ENCODE measurements around the gene SNAP23.

The SNAP23 gene

GRCh38 chr15:42495361-42496212, at the start of gene SNAP23:
Gene SNAP23, plus strand, starts transcription at chr15:42495634. Its CDS starts 16,213 bp downstream, at chr15:42511847.
- peak; percentile 58 to 70 for DNase-seq (ENCODE audit: low read depth in 2 of 2)

DNA sequence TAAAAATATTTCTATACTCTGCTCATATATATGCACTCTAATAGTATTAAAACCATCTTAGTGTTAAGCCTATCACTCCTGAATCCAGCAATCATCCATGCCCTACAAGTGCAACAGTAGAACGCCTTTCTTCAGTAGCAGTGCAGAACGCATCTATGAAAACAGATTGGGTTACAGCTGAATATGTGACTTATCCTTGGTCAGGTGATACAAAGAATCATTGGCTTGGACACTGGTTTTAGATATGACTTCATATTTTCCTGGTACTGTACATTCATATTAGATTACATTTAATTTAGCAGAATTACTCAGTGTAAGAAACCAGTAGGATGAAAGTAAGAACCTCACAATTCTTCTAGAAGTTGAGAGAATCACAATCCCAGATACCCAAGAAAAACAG, 47.8 kb upstream of the SNAP23 start:
- no peak for DNase-seq (ENCODE audit: low read depth in 2 of 2)

DNA sequence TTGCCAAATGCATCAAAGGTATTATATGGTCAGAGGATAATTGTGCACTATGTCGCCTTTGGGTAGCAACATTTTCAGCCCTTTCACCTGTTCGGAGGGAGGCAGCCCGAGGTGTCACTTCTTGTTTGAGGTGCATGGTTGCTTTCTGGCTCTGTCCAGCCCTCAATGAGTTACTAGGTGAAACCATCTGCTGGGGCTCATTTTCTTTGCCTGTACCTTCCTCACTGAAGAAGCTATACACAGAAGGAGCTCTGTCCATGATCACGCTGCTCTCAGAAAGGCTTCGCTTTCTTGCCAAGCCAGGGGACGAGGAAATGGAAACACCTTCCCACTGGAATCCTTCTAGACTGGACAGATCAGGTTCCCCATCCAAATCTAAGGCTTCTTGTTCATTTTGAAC, 47.2 kb upstream of the SNAP23 start:
- DNase-seq (ENCODE audit: low read depth in 2 of 2) = no peak

GRCh38 chr15:42449770-42450424, 45.5 kb upstream of the SNAP23 start:
- DNase-seq (ENCODE audit: low read depth in 2 of 2) = no peak

DNA sequence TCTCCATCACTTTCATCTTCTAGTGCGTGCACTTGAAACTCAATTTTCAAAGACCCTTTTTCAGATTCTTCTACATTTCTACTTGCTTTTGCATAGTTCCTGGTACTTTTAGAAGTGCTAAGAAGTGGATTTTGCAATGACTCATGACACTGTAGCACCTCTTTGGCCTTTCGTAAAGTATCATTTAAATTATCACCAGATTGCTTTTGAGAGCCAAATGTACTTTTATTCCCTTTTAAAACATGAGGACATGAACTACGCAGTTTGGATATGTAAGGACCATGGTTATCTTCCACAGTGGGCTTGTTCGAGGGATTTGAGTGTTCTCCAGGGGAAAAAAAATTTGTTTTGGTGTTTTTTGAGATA, 45.0 kb upstream of the SNAP23 start:
- DNase-seq (ENCODE audit: low read depth in 2 of 2) = no peak

DNA sequence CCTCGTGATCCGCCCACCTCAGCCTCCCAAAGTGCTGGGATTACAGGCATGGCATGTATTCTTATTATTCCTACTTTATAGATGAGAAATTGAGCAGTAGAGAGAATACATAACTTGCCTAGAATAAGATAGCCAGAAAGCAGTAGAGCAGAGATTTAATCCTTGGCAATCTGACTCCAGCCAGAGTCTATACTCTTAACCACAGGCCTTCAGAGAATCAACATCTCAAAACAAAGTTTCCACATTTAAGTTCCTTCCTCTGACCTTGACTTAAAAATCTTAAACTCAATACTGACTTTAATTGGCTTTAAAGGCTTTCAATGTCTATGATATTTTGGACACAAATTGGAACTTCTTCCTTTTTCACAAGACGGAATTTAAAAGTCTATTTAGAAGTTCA, 41.6 kb upstream of the SNAP23 start:
- DNase-seq (ENCODE audit: low read depth in 2 of 2) = no peak

GRCh38 chr15:42456531-42456930, 38.9 kb upstream of the SNAP23 start:
- DNase-seq (ENCODE audit: low read depth in 2 of 2) = no peak

DNA sequence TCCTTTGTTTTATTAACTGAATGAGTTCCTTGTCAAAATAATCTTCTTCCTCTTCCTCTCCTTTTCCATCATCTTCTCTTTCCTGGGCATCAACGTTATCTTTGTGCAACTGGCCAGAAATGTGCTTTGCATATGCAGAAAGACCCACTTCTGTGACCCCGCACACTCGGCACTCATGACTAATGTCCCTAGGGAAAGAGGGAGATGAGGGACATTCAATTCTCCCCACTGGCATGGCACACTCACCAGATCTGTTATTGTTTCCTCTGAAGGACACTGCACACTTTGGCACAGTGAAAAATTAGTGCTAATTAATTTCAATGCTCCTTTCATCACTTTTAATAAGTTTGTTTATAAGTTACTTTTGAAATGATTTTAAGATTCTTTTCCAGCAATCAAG, 38.5 kb upstream of the SNAP23 start:
- DNase-seq (ENCODE audit: low read depth in 2 of 2) = no peak

GRCh38 chr15:42457445-42458442, 37.7 kb upstream of the SNAP23 start:
- DNase-seq (ENCODE audit: low read depth in 2 of 2) = no peak

- DNase-seq (ENCODE audit: low read depth in 2 of 2) = no peak
Observed at GRCh38 chr15:42461261-42461660, 34.2 kb upstream of the SNAP23 start.

DNA sequence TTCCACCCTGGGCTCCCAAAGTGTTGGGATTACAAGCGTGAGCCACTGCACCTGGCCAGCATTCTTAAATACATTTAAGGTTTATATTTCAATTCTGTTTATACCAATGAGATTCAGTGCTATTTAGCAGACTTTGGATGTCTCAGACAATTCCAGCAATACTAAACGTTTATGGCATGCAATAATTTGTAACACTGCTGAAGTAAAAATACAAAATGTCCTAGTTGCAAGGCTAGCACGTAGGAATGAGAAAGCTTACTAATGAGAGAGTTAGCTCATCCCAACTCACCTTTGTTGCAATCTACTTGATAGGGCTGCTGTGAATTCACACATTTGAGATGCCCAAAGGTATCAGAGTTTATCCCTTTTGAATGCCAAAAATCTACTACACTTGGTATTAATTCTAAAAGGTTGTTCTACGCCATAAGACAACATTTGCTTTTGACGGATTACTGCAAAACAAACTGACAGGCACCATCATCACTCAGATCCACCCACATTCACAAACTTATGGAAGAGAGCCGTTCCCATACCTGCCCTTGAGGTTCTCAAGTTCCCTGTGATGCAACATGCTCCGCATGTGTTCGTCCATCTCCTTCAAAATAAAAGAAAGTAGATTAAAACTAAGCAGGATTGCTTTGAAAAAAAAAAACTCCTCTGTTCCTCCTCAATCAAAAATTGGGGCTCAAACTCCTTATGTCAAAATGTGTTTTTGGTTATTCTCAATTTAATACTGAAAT, 29.7 kb upstream of the SNAP23 start:
- DNase-seq (ENCODE audit: low read depth in 2 of 2) = no peak

DNA sequence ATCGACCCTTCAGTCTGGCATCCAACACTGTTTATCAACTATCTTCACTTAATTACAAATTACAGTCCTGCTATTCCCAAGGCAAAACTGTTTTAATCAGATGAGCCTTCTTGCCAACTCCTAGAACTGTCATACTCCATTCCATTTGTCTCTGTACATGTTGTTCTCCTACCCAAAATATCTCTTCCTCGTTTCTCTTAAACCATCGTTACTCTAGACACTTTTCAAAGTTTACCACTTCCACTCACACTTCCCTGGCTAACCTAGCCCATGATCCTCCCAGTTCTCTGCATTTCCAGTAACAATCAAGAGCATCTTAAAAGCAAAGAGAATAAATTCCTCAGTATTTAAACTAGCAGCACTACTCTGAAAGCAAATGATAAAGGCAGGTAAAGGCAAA, 24.4 kb upstream of the SNAP23 start:
- no peak for DNase-seq (ENCODE audit: low read depth in 2 of 2)

DNA sequence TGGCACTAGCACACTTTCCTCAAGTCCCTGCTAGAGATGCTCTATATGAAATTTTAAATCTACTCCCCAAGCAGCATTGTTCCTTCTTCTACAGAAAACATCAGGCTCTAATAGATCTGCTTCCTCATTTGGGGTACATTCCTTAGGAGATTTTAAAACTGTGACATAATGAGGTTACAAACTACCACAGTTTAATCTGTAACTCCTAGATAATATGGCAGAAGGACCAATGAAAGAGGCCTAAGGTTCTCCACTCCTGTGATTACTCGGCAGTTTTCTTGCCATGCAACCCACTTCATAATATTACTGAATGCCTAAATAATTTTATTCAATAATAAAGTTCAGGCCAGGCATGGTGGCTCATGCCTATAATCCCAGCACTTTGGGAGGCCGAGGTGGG, 20.6 kb upstream of the SNAP23 start:
- DNase-seq (ENCODE audit: low read depth in 2 of 2) = no peak

DNA sequence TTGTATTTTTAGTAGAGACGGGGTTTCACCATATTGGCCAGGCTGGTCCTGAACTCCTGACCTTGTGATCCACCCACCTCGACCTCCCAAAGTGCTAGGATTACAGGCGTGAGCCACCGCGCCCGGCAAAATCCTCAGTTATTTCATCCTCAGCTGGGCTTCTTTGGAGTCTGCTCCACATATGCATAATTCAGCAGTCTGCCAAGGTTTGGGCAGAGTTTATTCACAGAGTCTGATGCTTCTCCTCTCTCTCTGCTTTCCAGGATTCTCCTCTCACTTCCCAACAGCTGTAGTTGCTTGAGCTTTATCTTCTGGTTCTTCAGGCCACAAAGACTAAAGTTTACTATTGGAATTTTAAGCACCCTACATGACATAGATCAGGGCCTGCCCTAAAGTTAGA, 12.7 kb upstream of the SNAP23 start:
- no peak for DNase-seq (ENCODE audit: low read depth in 2 of 2)

DNA sequence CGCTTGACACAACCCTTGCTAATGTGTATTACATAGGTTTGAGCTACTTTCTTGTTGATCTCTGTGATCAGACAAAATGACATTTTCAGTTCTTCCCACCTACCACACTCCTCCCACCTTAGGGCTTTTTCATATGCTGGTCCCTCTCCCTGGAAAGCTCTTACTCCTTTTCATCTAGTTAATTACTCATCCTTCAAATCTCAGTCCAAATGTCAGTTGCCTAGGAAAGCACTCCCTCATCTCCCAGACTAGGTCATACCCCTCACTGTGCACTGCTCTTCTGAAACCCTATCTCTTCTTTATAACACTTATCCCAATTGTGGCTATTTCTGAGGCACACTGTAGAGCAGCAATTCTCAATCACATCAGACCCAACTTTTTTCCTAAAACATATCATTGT, 11.8 kb upstream of the SNAP23 start:
- DNase-seq (ENCODE audit: low read depth in 2 of 2) = no peak

- no peak for DNase-seq (ENCODE audit: low read depth in 2 of 2)
Observed at GRCh38 chr15:42490291-42490670, 5.2 kb upstream of the SNAP23 start.

GRCh38 chr15:42490671-42491538, 4.5 kb upstream of the SNAP23 start, which contains the start of gene ZNF106:
Gene ZNF106, minus strand, starts transcription at chr15:42491141. Its CDS starts 18,852 bp downstream, at chr15:42472289.
- peak; percentile 77 to 78 for DNase-seq (ENCODE audit: low read depth in 2 of 2)

DNA sequence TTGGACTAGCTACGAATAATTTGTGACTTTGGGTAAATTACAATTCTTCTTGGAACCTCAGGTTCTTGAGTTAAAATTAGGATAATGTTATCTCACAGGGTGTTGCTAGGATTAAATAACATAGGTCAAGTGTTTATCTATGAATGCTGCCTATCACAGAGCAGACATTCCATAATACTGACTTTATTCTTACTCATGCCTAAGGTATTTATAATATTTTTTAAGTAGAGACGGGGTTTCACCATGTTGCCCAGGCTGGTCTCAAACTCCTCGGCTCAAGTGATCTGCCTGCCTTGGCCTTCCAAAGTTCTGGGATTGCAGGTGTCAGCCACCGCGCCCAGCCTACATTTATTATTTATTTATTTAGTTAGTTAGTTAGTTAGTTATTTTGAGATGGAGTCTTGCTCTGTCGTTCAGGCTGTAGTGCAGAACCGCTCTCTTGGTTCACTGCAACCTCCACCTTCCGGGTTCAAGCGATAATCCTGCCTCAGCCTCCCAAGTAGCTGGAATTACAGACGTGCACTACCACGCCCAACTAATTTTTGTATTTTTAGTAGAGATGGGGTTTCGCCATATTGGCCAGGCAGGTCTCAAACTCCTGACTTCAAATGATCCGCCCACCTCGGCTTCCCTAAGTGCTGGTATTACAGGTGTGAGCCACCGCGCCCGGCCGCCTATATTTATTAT, 3.8 kb upstream of the SNAP23 start:
- no peak for DNase-seq (ENCODE audit: low read depth in 2 of 2)

DNA sequence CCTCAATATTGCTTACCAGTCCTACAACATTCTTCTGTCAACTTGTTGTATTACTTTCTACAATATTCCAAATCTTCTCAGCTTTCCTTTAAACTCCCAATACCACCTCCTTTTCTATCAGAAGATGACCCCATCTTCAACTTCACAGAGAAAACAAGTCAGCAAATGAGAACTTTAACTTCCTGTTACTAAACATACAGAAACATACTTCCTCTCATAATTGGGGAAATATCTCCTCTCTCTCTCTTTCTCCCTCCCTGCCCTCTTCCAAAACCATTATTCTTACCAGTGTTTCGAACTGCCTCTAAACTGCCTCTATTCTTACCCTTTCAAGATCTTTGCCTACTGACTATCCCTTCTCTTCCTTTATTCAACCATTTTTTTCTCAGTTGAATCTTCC, 1.8 kb upstream of the SNAP23 start:
- no peak for DNase-seq (ENCODE audit: low read depth in 2 of 2)

DNA sequence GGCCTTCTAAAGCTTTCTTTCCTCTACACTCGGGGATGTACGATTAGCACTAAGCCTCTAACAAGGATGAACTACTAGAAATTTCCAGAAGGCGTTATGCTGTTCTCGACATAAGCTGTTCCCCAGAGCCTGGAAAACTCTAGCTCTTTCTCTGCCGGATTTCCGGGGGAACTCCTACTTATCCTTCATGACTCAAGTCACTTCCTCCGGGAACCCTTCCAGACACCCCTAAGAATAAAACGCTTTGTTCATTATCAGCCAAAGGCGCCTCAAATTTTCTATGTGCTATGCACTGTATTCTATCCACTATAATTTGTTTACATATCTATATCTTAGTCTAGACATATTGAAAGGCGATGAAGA, 455 bp upstream of the SNAP23 start:
- no peak for DNase-seq (ENCODE audit: low read depth in 2 of 2)
